Progenitor cell of endocrine pancreas (in vitro differentiated cells): ENCODE data around the gene PIBF1. TPM values are rescaled to one million over a fixed set of nuclear protein-coding genes. Genes with fewer than 3 reads are reported as not detected.

Source experiments
- DNase-seq: peaks from one replicate; pipeline ENCODE4 v3.0.0; 2021; ENCODE audit warnings: low spot score; ENCODE audit not compliant: unreplicated experiment
- H3K27ac Mint-ChIP-seq: 2 replicates; pipeline ENCODE4 v1.8.0; 2021; ENCODE audit warnings: mild to moderate bottlenecking, moderate library complexity, mixed read lengths
- H3K27me3 Mint-ChIP-seq: 2 replicates; pipeline ENCODE4 v1.8.0; 2021; ENCODE audit warnings: mixed read lengths
- H3K36me3 Mint-ChIP-seq: 2 replicates; pipeline ENCODE4 v1.8.0; 2022; ENCODE audit warnings: mixed read lengths; ENCODE audit not compliant: insufficient read depth
- H3K4me1 Mint-ChIP-seq: 2 replicates; pipeline ENCODE4 v1.8.0; 2021; ENCODE audit warnings: low read depth, mixed read lengths
- H3K4me3 Mint-ChIP-seq: 2 replicates; pipeline ENCODE4 v1.8.0; 2021; ENCODE audit warnings: low read depth, mild to moderate bottlenecking, moderate library complexity, mixed read lengths
- H3K9me3 Mint-ChIP-seq: 2 replicates; pipeline ENCODE4 v1.8.0; 2021; ENCODE audit warnings: low read depth, mixed read lengths
- CTCF ChIP-seq: fragments of 200-600 bp; sonication (generic); IDR thresholded peaks from one replicate; pipeline ENCODE4 v1.5.0; 2021; ENCODE audit warnings: antibody characterized with exemption, mild to moderate bottlenecking; ENCODE audit not compliant: unreplicated experiment
- long read RNA-seq: library from polyadenylated mRNA; unstranded; transcript quantifications from one replicate; pipeline ENCODE4 v2.0.0, GENCODE V29; 2020
- total RNA-seq: library from RNA; stranded (reverse); gene quantifications from 2 replicates; pipeline ENCODE4 v1.2.1, GENCODE V29; 2021

Gene PIBF1
- 28.7 and 30.4 TPM in 2 replicates for total RNA-seq
- long read RNA-seq, transcript PIBF1-201 (18 exons, 3,154 nt) = major isoform, 30 of 106 reads
- long read RNA-seq, partial matches to known transcripts = 49 of 106 reads
- long read RNA-seq, other reads (novel, unspliced or antisense) = 25 of 106 reads

GRCh38 chr13:72781451-72782439, at the start of gene PIBF1, which contains the start of gene DIS3:
PIBF1 (plus strand) TSS chr13:72782133; CDS start chr13:72783470, 1,337 bp downstream.
DIS3 (minus strand) TSS chr13:72781900; CDS start chr13:72781832, 68 bp downstream.
- peak within 1 kb of the TSS; percentile 99 for H3K27ac Mint-ChIP-seq
- no peaks in the 10 kb centered on the region for H3K27me3 Mint-ChIP-seq
- TF ChIP-seq CTCF = peak; percentile 25
- DNase-seq = peak; percentile 93
- peaks cover 15% of the 10 kb centered on the region for H3K36me3 Mint-ChIP-seq
- no peaks in the 10 kb centered on the region for H3K9me3 Mint-ChIP-seq
- H3K4me3 Mint-ChIP-seq = peak within 1 kb of the TSS; percentile 95
- peaks cover 24% of the 10 kb centered on the region for H3K4me1 Mint-ChIP-seq

- Mint-ChIP-seq H3K36me3 (peaks cover 13% of the 10 kb centered on the region), H3K9me3 (no peaks in the 10 kb centered on the region), H3K4me3 (no peak overlapping the region), H3K4me1 (no peaks in the 10 kb centered on the region), H3K27ac (no peak overlapping the region), H3K27me3 (no peaks in the 10 kb centered on the region)
- no peak for TF ChIP-seq CTCF
- DNase-seq = no peak
Observed at GRCh38 chr13:72737033-72737432, 44.9 kb upstream of the PIBF1 start.

- H3K9me3 Mint-ChIP-seq = no peaks in the 10 kb centered on the region
Observed at GRCh38 chr13:72740015-72740414, 41.9 kb upstream of the PIBF1 start.

GRCh38 chr13:72745260-72745659, 36.7 kb upstream of the PIBF1 start:
- H3K4me1 Mint-ChIP-seq = no peaks in the 10 kb centered on the region
- no peak for TF ChIP-seq CTCF
- no peak for DNase-seq
- H3K4me3 Mint-ChIP-seq = no peak overlapping the region
- no peaks in the 10 kb centered on the region for H3K9me3 Mint-ChIP-seq
- peaks cover 18% of the 10 kb centered on the region for H3K36me3 Mint-ChIP-seq
- H3K27me3 Mint-ChIP-seq = no peaks in the 10 kb centered on the region
- H3K27ac Mint-ChIP-seq = peak overlapping the region; percentile 51

More at GRCh38 chr13:72740015-72740414, 41.9 kb upstream of the PIBF1 start:
- Mint-ChIP-seq H3K4me3 (no peak overlapping the region), H3K36me3 (peaks cover 7% of the 10 kb centered on the region), H3K27me3 (no peaks in the 10 kb centered on the region), H3K27ac (peak overlapping the region; percentile 10), H3K4me1 (no peaks in the 10 kb centered on the region)
- TF ChIP-seq CTCF = no peak
- DNase-seq = no peak

GRCh38 chr13:72751220-72751619, 30.7 kb upstream of the PIBF1 start:
- no peak for TF ChIP-seq CTCF
- no peak overlapping the region for H3K27ac Mint-ChIP-seq
- H3K4me1 Mint-ChIP-seq = no peaks in the 10 kb centered on the region
- no peaks in the 10 kb centered on the region for H3K27me3 Mint-ChIP-seq
- H3K36me3 Mint-ChIP-seq = peaks cover 42% of the 10 kb centered on the region
- no peak for DNase-seq
- H3K4me3 Mint-ChIP-seq = no peak overlapping the region
- H3K9me3 Mint-ChIP-seq = peaks cover 4% of the 10 kb centered on the region
